HepG2 (cell line): Measurements from ENCODE around the gene SLC35B1. TPM values are rescaled to one million over a fixed set of nuclear protein-coding genes. Genes with fewer than 3 reads are reported as not detected.

Experiments
- HOXA9 ChIP-seq: sonication (generic); formaldehyde crosslinking; IDR thresholded peaks from 2 replicates; pipeline ENCODE4 v1.8.1; 2022; ENCODE audit warnings: missing genetic modification reagents, mild to moderate bottlenecking, moderate library complexity, borderline replicate concordance
- LCORL ChIP-seq, 2 experiments: fragments of 450-650 bp in 1 of 2; sonication (generic) in 1 of 2; formaldehyde crosslinking in 1 of 2; IDR thresholded peaks; 2 replicates each; pipeline versions ENCODE4 v1.5.0 to v1.6.1; 2017 to 2020; ENCODE audit warnings: antibody characterized with exemption in 1 of 2, missing genetic modification reagents in 1 of 2
- SNRNP70 ChIP-seq: fragments of 200-400 bp; formaldehyde crosslinking; IDR thresholded peaks from 2 replicates; pipeline ENCODE4 v1.6.1; 2017; ENCODE audit warnings: mild to moderate bottlenecking, low read depth, low read length, moderate library complexity
- ZBTB40 ChIP-seq, 2 experiments: fragments of 450-650 bp in 1 of 2; sonication (generic) in 1 of 2; formaldehyde crosslinking in 1 of 2; IDR thresholded peaks; 2 replicates each; pipeline versions ENCODE4 v1.6.1 to v1.8.0; 2016 to 2022; ENCODE audit warnings: antibody characterized with exemption in 1 of 2, mild to moderate bottlenecking in 1 of 2, missing genetic modification reagents in 1 of 2
- ZNF296 ChIP-seq: sonication (generic); formaldehyde crosslinking; conservative IDR thresholded peaks from 2 replicates; pipeline ENCODE4 v1.5.0; 2020; ENCODE audit warnings: mild to moderate bottlenecking, missing genetic modification reagents
- ZNF318 ChIP-seq: sonication (generic); formaldehyde crosslinking; IDR thresholded peaks from 2 replicates; pipeline ENCODE4 v1.4.0; 2020; ENCODE audit warnings: mild to moderate bottlenecking, missing genetic modification reagents
- ZNF331 ChIP-seq: sonication (generic); formaldehyde crosslinking; IDR thresholded peaks from 2 replicates; pipeline ENCODE4 v1.4.0; 2020; ENCODE audit warnings: missing genetic modification reagents
- ZNF44 ChIP-seq: sonication (generic); formaldehyde crosslinking; IDR thresholded peaks from 2 replicates; pipeline ENCODE4 v1.5.1; 2020; ENCODE audit warnings: mild to moderate bottlenecking, missing genetic modification reagents
- ZNF670 ChIP-seq: sonication (generic); formaldehyde crosslinking; IDR thresholded peaks from 2 replicates; pipeline ENCODE4 v1.8.0; 2022; ENCODE audit warnings: mild to moderate bottlenecking, missing genetic modification reagents, borderline replicate concordance
- ZNF83 ChIP-seq: sonication (generic); formaldehyde crosslinking; IDR thresholded peaks from 2 replicates; pipeline ENCODE4 v1.4.0; 2020; ENCODE audit warnings: missing genetic modification reagents, mild to moderate bottlenecking, borderline replicate concordance
- polyA plus RNA-seq, 8 experiments: library from polyadenylated mRNA; depleted of rRNA in 3 of 8; stranded (reverse) in 7 of 8; unstranded in 1 of 8; fragments of >200 nt; fragmentation: Illumina TruSeq in 4 of 8; extraction: Trizol in 4 of 8; gene quantifications; 2 replicates each; pipeline versions ENCODE4 v1.2.1 to v1.2.3, GENCODE V29; 2011 to 2016; ENCODE audit warnings: low read depth in 4 of 8, missing spikeins in 1 of 8, mixed read lengths in 1 of 8; ENCODE audit not compliant: insufficient read depth in 1 of 8
- total RNA-seq, 5 experiments: library from RNA; depleted of rRNA; stranded (reverse); fragments of >200 nt; fragmentation: Illumina TruSeq; extraction: Trizol; gene quantifications; 2 replicates each; pipeline ENCODE4 v1.2.3, GENCODE V29; 2016; ENCODE audit warnings: low read depth in 1 of 5

SLC35B1 gene
- total and polyA plus RNA-seq, 2 of the 13 experiments (the other 11 are each of a cell fraction or from before 2014, with no cell fraction given): 99.6 to 113 TPM

GRCh38 chr17:49677134-49677932 lies 30.4 kb downstream of the SLC35B1 start (continued):
- TF ChIP-seq ZNF318 (no peak), ZNF296 (CRISPR knock-in tag) (no peak), HOXA9 (no peak; the same call in 1 of the 2 replicates), ZNF44 (no peak; the same call in 1 of the 2 replicates), ZNF331 (CRISPR knock-in tag) (no peak), ZNF83 (CRISPR knock-in tag) (no peak), LCORL (IDR thresholded peaks at IDR 0.05) (no peak), LCORL (CRISPR knock-in tag; IDR thresholded peaks at IDR 0.05) (no peak), ZBTB40 (IDR thresholded peaks at IDR 0.05) (no peak), ZBTB40 (CRISPR knock-in tag; IDR thresholded peaks at IDR 0.05) (no peak), ZNF670 (CRISPR knock-in tag) (no peak), SNRNP70 (no peak)
